Endothelial cell of umbilical vein (primary cell): ENCODE measurements around the gene SH3PXD2B. TPM values are rescaled to one million over a fixed set of nuclear protein-coding genes. Genes with fewer than 3 reads are reported as not detected.

Source experiments
- BruUV-seq: library from RNA; stranded (reverse); fragments of 400-500 nt; replicated peaks from 2 replicates; lab custom pipeline; 2021; lab: Mats Ljungman, UMichigan
- CTCF ChIA-PET: fragments of 300-600, 350-600 bp; sonication (Branson Sonifier 250); formaldehyde crosslinking; loops from one replicate; lab custom pipeline; 2021; ENCODE audit warnings: antibody characterized with exemption, inconsistent platforms; lab: Charles Lee
- POLR2A ChIA-PET: fragments of 300-600, 350-600 bp; sonication (Branson Sonifier 250); formaldehyde crosslinking; loops from one replicate; lab custom pipeline; 2021; ENCODE audit warnings: antibody characterized with exemption, inconsistent platforms; lab: Charles Lee
- DNase-seq: peaks from one replicate; pipeline ENCODE4 v3.0.0-alpha.2; 2011; ENCODE audit warnings: low read depth, low spot score
- FAIRE-seq: peaks from 2 replicates; lab custom pipeline; 2011; peaks lifted over from hg19 to GRCh38; lab: Jason Lieb, UNC
- H2AFZ ChIP-seq: 2 replicates; pipeline ENCODE4 v1.6.0; 2012; ENCODE audit warnings: low read depth, low read length, control low read depth, inconsistent platforms
- H3K27ac ChIP-seq: 2 replicates; pipeline ENCODE4 v1.5.1; 2011; ENCODE audit warnings: low read depth, mild to moderate bottlenecking, control low read depth, low read length, moderate library complexity; ENCODE audit not compliant: insufficient read depth
- H3K27me3 ChIP-seq, 2 experiments: 2 replicates each; pipeline versions ENCODE4 v1.6.0 to v1.6.1; 2011; ENCODE audit warnings: low read length in 2 of 2, mixed read lengths in 1 of 2; ENCODE audit not compliant: control insufficient read depth in 2 of 2, insufficient read depth in 2 of 2
- H3K36me3 ChIP-seq, 2 experiments: 2 replicates in 1 of 2; 3 replicates in 1 of 2; pipeline ENCODE4 v1.5.1; 2011; ENCODE audit warnings: low read length in 2 of 2, mild to moderate bottlenecking in 1 of 2, moderate library complexity in 1 of 2; ENCODE audit not compliant: control insufficient read depth in 2 of 2, insufficient read depth in 2 of 2; ENCODE audit errors: extremely low read depth in 1 of 2
- H3K4me1 ChIP-seq: 3 replicates; pipeline ENCODE4 v1.5.1; 2011; ENCODE audit warnings: mild to moderate bottlenecking, low read length; ENCODE audit not compliant: control insufficient read depth, insufficient read depth; ENCODE audit errors: extremely low read depth
- H3K4me2 ChIP-seq: 2 replicates; pipeline ENCODE4 v1.6.1; 2011; ENCODE audit warnings: low read length, control low read depth, mixed read lengths; ENCODE audit not compliant: insufficient read depth
- H3K4me3 ChIP-seq, 3 experiments: fragments of 200-600 bp in 1 of 3; sonication (generic), shearing (Covaris generic) in 1 of 3; replicated peaks in 1 of 3; 2 replicates each; pipeline ENCODE4 v1.5.1; 2011 to 2016; ENCODE audit warnings: control low read depth in 3 of 3, low read length in 3 of 3, mild to moderate bottlenecking in 2 of 3, inconsistent platforms in 1 of 3, low read depth in 1 of 3, moderate library complexity in 1 of 3; ENCODE audit not compliant: insufficient read depth in 1 of 3
- H3K79me2 ChIP-seq: 2 replicates; pipeline ENCODE4 v1.6.0; 2012; ENCODE audit warnings: low read length, inconsistent platforms; ENCODE audit not compliant: control insufficient read depth, insufficient read depth
- H3K9ac ChIP-seq: replicated peaks from 2 replicates; pipeline ENCODE3; 2011; ENCODE audit warnings: low read length, control low read depth; ENCODE audit not compliant: insufficient read depth; ENCODE audit errors: extremely low read depth
- H3K9me1 ChIP-seq: replicated peaks from 3 replicates; pipeline ENCODE4 v1.6.0; 2011; ENCODE audit warnings: mild to moderate bottlenecking, low read length; ENCODE audit not compliant: control insufficient read depth, insufficient read depth; ENCODE audit errors: extremely low read depth
- H3K9me3 ChIP-seq: replicated peaks from 2 replicates; pipeline ENCODE4 v1.5.1; 2012; ENCODE audit warnings: low read length, inconsistent platforms; ENCODE audit not compliant: control insufficient read depth, insufficient read depth
- H4K20me1 ChIP-seq: replicated peaks from 2 replicates; pipeline ENCODE3; 2011; ENCODE audit warnings: mild to moderate bottlenecking, low read length; ENCODE audit not compliant: control insufficient read depth, insufficient read depth; ENCODE audit errors: extremely low read depth
- EZH2 ChIP-seq: IDR thresholded peaks from 2 replicates; pipeline ENCODE4 v1.6.1; 2012; ENCODE audit warnings: borderline replicate concordance, low read depth, mild to moderate bottlenecking, moderate library complexity, low read length, inconsistent platforms; ENCODE audit not compliant: severe bottlenecking
- FOS ChIP-seq: IDR thresholded peaks from 2 replicates; pipeline ENCODE4 v1.6.1; 2011; ENCODE audit warnings: mild to moderate bottlenecking, low read length, moderate library complexity, borderline replicate concordance; ENCODE audit not compliant: insufficient read depth
- GATA2 ChIP-seq: IDR thresholded peaks from 2 replicates; pipeline ENCODE4 v1.7.0; 2011; ENCODE audit warnings: low read depth, mild to moderate bottlenecking, moderate library complexity, mixed read lengths, low read length; ENCODE audit not compliant: insufficient read length, insufficient read depth
- JUN ChIP-seq: IDR thresholded peaks from 2 replicates; pipeline ENCODE4 v1.6.1; 2011; ENCODE audit warnings: borderline replicate concordance, low read depth; ENCODE audit not compliant: insufficient read length, insufficient read depth
- MYC ChIP-seq: IDR thresholded peaks from one replicate; pipeline ENCODE4 v1.6.1; 2011; ENCODE audit warnings: mild to moderate bottlenecking, low read depth, low read length
- POLR2A ChIP-seq: IDR thresholded peaks from 2 replicates; pipeline ENCODE4 v1.6.1; 2012; ENCODE audit warnings: low read depth, mild to moderate bottlenecking, control low read depth, low read length
- POLR2AphosphoS5 ChIP-seq: IDR thresholded peaks from 2 replicates; pipeline ENCODE4 v1.6.1; 2012; ENCODE audit warnings: low read depth, mild to moderate bottlenecking, control low read depth, low read length, moderate library complexity; ENCODE audit not compliant: insufficient read depth
- dilution Hi-C: fragments of 300-500 bp; cut with MboI; formaldehyde crosslinking; loops from one replicate; pipeline ENCODE4 v1.15.0; 2019; ENCODE audit warnings: low sequenced_read_pairs; ENCODE audit not compliant: extremely low pct_ligation_motif_present
- intact Hi-C: fragments of 100-400 bp; cut with micrococcal nuclease; formaldehyde crosslinking; loops from one replicate; pipeline ENCODE4 v1.10.0; 2022
- polyA plus RNA-seq, 4 experiments: library from polyadenylated mRNA; depleted of rRNA in 3 of 4; stranded (reverse) in 3 of 4; unstranded in 1 of 4; fragments of >200 nt; gene quantifications; 2 replicates each; pipeline versions ENCODE4 v1.2.1 to v1.2.3, GENCODE V29; 2011 to 2012; ENCODE audit warnings: missing spikeins in 1 of 4
- total RNA-seq: library from RNA; stranded (reverse); gene quantifications from 2 replicates; pipeline ENCODE4 v1.2.3, GENCODE V29; 2021
- TF ChIP-seq, protein P1 (sequence below): IDR thresholded peaks from 2 replicates; pipeline ENCODE4 v1.6.1; 2011; ENCODE audit not compliant: insufficient read depth, insufficient read length
- TF ChIP-seq, protein P2 (sequence below), 2 donors: IDR thresholded peaks; 1 replicate in 1 of 2; 2 replicates in 1 of 2; pipeline ENCODE4 v1.5.1; 2011; ENCODE audit warnings: low read length in 2 of 2, mild to moderate bottlenecking in 2 of 2, moderate library complexity in 2 of 2, control low read depth in 1 of 2, inconsistent platforms in 1 of 2, low read depth in 1 of 2; ENCODE audit not compliant: insufficient read depth in 1 of 2; ENCODE audit errors: extremely low read depth in 1 of 2

SH3PXD2B gene
- total and polyA plus RNA-seq, 2 donors (not counting 3 experiments of a cell fraction or from before 2014, with no cell fraction given): 23.5 to 66.3 TPM

DNA sequence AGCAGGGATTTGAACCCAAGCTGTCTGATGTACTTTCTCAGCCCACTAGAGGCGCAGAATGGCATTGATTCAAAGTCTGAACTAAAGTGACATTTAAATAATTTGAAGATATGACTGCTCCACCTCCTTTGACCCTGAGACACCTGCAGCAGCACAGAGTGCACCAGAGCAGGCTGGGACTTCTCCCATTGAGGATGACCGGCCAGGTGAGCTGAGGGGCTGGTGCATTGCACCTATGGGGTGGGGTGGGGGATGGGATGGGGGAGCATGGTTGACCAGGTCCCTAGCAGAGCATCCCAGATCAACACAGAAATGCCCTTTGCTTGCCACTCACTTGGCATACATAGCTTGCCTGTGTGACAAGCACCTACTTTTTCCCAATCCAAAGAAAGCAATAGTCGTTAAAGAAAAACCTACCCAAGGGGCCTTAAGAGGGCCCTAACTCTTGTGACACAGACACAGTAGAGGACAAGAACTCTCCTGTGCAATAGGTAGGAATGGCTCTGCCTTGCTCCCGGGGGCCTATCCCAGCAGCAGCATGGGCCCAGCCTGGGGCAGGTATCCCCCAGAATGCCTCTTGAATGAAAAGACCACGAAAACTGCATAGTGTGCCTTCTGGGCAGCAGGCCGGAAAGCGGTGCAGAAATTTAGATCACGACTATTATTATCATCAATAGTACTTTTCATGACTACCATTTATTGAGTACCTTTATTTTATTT lies 6.5 kb downstream of the SH3PXD2B start:
- TF ChIP-seq, protein P1, sequence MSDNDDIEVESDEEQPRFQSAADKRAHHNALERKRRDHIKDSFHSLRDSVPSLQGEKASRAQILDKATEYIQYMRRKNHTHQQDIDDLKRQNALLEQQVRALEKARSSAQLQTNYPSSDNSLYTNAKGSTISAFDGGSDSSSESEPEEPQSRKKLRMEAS: no peak
- TF ChIP-seq MYC (no peak), POLR2A (no peak), JUN (no peak), FOS (no peak), GATA2 (no peak), EZH2 (no peak), POLR2AphosphoS5 (no peak)
- TF ChIP-seq, protein P2, sequence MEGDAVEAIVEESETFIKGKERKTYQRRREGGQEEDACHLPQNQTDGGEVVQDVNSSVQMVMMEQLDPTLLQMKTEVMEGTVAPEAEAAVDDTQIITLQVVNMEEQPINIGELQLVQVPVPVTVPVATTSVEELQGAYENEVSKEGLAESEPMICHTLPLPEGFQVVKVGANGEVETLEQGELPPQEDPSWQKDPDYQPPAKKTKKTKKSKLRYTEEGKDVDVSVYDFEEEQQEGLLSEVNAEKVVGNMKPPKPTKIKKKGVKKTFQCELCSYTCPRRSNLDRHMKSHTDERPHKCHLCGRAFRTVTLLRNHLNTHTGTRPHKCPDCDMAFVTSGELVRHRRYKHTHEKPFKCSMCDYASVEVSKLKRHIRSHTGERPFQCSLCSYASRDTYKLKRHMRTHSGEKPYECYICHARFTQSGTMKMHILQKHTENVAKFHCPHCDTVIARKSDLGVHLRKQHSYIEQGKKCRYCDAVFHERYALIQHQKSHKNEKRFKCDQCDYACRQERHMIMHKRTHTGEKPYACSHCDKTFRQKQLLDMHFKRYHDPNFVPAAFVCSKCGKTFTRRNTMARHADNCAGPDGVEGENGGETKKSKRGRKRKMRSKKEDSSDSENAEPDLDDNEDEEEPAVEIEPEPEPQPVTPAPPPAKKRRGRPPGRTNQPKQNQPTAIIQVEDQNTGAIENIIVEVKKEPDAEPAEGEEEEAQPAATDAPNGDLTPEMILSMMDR (IDR thresholded peaks at IDR 0.05; ENCODE audit: extremely low read depth in 1 of 2, insufficient read depth in 1 of 2, low read depth in 1 of 2, low read length in 2 of 2): no peak
- Histone ChIP-seq H3K9me3 (no peaks in the 10 kb centered on the region), H3K4me3 (no peak overlapping the region), H2AFZ (no peak overlapping the region), H4K20me1 (peaks cover 7% of the 10 kb centered on the region), H3K79me2 (peaks cover 87% of the 10 kb centered on the region), H3K27me3 (no peaks in the 10 kb centered on the region), H3K9me1 (no peaks in the 10 kb centered on the region), H3K4me2 (no peak overlapping the region), H3K9ac (no peak overlapping the region), H3K4me1 (peaks cover 59% of the 10 kb centered on the region), H3K27ac (no peak overlapping the region), H3K36me3 (peaks cover 0 to 2% of the 10 kb centered on the region in 2 experiments)
- FAIRE-seq (no peak), DNase-seq (no peak)
- ChIA-PET POLR2A (no interaction called here), CTCF (interaction anchor here (1.9 kb wide), 1 partner anchor 249 kb away, joined by 5 read pairs; no protein-coding TSS in a partner anchor)
- dilution Hi-C loops (no loop called here), intact Hi-C loops (no loop called here)
- BruUV-seq: no TSS peak
